HG02610 (cell line): ENCODE data around the gene AGER.
A peak's percentile ranks its signal among the peaks of the same experiment; 100 is the strongest.
"Not testable (repeated sequence)": the region's sequence is repeated elsewhere in the genome, so short reads cannot be mapped to it uniquely, and the experiment has no call there.

Source experiments
- ATAC-seq: cut with Tn5 transposase; IDR thresholded peaks from one replicate; pipeline ENCODE4 v1.9.1; 2021; ENCODE audit warnings: mild to moderate bottlenecking, moderate library complexity; ENCODE audit not compliant: unreplicated experiment

The AGER gene

GRCh38 chr6:32200711-32201475, 16.8 kb upstream of the AGER start:
- no peak for ATAC-seq

GRCh38 chr6:32198866-32199265, 14.8 kb upstream of the AGER start:
- no peak for ATAC-seq

GRCh38 chr6:32198345-32198696, 14.3 kb upstream of the AGER start:
- no peak for ATAC-seq

DNA sequence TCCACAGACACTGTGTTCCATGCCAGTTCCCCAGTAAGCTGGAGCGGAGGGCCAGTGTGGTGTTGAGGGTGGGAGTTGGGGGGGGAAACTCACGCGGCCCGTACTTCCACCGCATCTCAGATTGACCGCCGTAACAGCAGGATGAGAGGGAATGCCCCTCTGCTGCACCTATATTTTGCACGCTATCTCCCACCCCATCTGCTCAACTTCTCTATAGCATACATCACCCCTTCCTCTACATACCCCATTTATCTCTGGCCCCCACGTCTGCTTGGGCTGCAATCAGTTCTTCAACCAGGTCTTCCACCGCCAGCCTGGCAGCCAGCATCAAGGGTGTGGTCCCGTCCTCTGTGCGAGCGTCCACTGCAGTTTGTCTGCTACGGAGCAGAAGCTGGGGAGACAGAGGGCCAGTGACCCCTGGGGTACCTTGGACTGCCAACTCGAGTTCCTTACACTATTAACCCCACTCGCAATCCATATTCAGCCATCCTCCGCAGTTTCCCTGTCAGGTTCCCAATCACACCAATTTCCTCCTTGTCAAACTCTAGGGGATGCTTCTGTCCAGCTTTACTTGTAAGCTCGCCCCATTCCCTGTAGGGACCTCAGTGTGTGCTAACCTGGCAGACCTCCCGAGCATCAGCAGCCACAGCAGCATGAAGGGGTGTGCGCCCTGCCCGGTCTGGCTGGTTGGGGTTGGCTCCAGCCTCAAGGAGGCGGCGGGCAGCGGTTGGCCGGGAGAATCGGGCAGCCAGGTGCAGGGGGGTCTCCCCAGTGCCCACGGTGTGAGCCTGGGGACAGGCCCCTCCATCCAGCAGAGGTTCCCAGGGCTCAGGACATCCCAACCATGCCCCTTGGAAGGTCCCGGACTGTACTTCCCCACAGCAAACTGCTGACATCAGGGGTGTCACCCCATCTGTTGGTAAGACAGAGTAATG, 12.9 kb upstream of the AGER start:
- no peak for ATAC-seq

DNA sequence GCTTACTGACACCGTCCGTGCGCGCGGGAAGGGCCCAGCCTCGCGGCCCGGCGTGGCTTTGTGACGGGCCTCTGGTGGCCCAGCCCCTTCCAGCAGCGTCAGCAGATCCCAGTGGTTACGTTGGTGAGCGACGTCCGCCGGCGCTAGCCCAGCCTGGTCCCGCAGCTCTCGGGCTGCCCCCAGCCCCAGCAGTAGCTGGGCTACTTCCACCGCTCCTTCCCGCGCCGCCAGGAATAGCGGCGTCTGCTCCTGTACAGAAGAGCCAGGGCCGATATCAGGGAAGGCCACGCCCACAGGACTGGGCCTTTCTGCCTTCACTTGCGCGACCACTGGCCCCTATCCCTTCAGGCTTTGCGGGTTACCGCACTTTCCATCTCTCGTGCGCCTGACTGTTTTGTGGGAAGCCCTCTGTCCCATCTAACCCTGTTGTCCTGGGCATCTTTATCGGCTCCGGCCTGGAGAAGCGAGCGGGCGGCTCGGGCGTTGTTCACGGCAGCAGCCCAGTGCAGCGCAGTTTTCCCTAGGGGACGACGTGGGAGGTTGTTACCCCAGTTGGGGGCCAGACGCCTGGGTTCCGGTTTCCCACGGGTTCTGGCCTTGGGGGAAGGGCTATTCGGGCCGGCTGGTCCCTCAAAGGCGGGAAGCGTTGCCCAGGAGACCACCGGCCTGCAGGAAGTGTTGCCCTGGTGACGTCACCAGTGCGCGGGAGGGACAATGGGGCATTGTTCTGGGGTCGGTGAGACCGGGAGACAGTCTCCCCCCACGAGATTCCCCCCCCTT, 12.0 kb upstream of the AGER start:
- ATAC-seq, result peak; percentile 76

GRCh38 chr6:32195652-32195901, 11.5 kb upstream of the AGER start:
- ATAC-seq, result peak; percentile 74

- ATAC-seq, result no peak
Observed at GRCh38 chr6:32194825-32195651, 11.0 kb upstream of the AGER start.

DNA sequence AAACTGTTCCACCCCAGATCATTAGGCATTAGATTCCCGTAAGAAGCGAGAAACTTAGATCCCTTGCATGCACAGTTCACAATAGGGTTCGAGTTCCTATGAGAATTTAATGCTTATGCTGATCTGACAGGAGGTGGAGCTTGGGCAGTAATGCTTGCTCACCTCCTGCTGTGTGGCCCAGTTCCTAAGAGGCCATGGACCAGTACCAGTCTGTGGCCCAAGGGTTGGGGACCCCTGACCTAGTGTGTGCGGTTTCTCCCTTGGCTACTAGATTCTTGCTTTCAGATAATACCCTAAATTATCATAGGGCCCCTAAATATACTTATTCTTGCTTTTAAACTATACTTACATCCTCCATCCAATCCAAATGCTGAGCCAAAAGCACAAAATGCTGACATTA, 10.3 kb upstream of the AGER start:
- ATAC-seq, result no peak

DNA sequence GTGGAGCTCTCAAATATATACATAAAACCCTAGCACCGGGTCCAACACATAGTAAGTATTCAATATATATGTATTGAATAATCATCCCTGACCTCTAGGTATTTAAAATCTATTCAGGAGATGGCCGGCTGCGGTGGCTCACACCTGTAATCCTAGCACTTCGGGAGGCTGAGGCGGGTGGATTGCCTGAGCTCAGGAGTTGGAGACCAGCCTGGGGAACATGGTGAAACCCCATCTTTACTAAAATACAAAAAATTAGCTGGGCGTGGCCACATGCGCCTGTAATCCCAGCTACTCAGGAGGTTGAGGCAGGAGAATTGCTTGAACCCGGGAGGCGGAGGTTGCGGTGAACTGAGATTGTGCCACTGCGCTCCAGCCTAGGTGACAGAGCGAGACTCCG, 9.0 kb upstream of the AGER start:
- ATAC-seq, result not testable (repeated sequence)

DNA sequence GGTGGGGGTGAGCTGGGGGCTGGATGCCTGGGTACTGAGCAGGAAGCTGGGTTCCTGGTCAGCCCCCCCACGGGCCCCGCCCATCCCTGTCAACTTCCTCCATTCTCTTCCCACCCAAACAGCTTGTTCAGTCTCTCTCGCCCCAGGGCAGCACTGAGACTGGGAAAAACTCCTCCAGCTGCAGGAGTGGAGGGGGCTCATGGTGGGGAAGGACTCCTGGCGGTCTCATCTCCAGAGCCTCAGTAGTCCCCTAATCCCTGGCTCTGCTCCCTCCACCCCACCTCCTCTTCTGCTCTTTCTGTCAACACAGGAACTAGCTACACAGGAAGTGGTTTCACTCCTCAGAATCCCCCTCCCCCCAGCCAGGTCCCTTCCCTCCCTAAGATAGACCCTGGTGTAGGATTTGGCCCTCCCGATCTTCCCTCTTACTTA, 8.6 kb upstream of the AGER start, which contains the start of gene GPSM3:
TSS of gene GPSM3 (minus strand) at position 36 of the 432 bp plus-strand sequence. CDS start 130 bp downstream, outside the sequence.
- ATAC-seq, result no peak

DNA sequence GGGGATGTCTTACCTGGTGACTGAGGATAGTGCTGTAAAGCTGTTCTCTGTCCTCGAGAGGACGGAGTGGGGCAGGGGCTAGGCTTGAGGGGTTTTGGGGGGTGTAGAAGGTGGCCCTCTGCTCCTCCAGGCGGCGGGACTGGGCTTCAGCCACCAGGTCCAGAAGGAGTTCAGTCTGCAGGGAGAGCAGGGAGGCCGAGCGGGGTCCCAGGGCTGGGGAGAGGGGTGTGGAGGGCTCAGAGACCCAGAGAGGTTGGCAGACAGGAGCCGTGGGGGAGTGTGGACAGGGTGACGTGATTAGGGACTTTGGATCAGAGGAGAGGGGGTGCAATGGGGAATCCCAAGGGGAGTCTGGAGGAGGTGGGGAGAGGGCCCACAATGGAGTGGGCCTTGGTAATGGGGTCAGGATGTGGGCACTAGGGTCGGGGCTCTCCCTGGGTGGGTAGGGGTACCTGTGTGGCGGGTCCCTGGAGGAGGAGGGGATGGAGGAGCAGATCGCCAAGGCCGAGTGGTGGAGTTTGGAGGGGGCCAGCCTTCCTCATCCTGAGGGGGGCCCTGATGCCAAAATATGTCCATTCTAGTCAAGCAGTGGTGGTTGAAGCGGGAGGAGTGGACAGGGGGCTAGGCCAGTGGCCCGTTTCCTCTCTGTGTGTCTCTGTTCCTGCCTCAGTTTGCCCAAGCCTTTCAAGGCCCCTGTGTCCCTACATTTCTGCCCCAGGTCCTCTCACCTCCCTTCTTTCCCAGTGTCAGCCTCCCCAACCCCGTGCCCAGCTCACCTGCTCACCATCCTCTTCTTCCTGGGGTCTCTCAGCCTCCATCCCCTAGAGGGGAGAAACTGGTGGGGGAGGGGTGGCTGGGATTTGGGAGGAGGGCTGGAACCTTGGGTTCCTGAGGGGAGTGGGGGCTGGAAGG, 7.9 kb upstream of the AGER start:
- ATAC-seq, result no peak

DNA sequence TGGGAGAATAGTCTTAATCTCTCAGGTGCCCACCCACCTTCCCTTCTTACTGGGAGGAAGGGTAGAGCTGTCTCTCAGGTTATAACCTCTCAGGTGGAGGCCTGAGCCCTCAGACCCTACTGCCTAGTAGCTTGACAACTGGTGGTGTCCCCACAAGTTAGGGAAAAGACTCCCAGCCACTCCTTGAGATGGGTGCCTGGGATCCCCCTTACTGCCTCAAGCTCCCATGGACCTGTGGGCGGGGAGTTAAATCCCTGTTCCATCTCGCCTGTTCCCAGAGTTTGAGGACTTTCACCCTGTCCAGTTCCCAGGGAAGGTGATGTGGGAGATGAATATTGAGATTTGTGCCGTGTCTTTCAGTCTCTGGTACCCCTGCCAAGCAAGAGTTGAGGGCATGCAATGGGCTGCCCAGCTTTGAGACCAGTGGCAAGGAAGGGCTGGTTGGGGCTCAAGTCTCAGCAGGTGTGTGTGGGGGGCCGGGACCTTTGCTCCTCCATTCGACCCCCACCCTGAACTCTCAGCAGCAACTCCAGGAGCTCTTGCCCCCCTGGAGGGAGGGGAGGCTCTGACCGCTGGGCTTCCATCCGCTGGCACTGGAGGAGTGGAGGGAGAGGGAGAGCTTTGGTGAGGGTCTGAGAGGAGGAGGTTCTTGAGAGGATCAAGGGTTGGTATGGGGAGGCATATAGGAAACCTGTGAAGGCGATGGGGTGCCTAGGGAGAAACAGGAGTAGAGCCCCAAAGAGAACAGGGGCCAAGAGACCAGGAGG, 7.0 kb upstream of the AGER start:
- no peak for ATAC-seq

GRCh38 chr6:32190054-32190851, 6.2 kb upstream of the AGER start, which contains the start of gene PBX2:
TSS of gene PBX2 (minus strand) at chr6:32190202. CDS start at chr6:32189915, 287 bp downstream.
- peak; percentile 69 for ATAC-seq

- ATAC-seq, result no peak
Observed at GRCh38 chr6:32189742-32190053, 5.6 kb upstream of the AGER start.

GRCh38 chr6:32189069-32189741, 5.2 kb upstream of the AGER start:
- no peak for ATAC-seq

- ATAC-seq, result no peak
Observed at GRCh38 chr6:32188381-32189068, 4.5 kb upstream of the AGER start.
